GM18498 (cell line): ENCODE measurements around the gene PLA2G4F.

ENCODE experiments used
- ATAC-seq: cut with Tn5 transposase; IDR thresholded peaks from one replicate; pipeline ENCODE4 v1.9.1; 2021; ENCODE audit warnings: mild to moderate bottlenecking, moderate library complexity; ENCODE audit not compliant: unreplicated experiment

The PLA2G4F gene

GRCh38 chr15:42148808-42149492 lies 7.5 kb downstream of the PLA2G4F start:
- no peak for ATAC-seq

DNA sequence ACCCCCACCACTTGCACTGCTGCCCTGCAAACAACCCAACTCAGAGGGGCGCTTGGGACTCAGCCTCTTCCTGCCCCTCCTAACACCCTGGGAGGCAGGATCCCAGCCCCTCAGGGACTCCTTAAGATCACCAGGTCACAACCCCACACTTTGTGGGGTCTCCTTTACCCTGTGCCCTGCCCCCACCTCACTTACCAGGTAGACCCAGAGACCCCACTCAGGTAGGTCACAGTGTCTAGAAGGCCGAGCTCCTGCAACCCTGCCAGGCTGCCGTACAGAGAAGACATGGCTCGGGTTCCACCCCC lies 9.1 kb downstream of the PLA2G4F start:
- ATAC-seq, result no peak

DNA sequence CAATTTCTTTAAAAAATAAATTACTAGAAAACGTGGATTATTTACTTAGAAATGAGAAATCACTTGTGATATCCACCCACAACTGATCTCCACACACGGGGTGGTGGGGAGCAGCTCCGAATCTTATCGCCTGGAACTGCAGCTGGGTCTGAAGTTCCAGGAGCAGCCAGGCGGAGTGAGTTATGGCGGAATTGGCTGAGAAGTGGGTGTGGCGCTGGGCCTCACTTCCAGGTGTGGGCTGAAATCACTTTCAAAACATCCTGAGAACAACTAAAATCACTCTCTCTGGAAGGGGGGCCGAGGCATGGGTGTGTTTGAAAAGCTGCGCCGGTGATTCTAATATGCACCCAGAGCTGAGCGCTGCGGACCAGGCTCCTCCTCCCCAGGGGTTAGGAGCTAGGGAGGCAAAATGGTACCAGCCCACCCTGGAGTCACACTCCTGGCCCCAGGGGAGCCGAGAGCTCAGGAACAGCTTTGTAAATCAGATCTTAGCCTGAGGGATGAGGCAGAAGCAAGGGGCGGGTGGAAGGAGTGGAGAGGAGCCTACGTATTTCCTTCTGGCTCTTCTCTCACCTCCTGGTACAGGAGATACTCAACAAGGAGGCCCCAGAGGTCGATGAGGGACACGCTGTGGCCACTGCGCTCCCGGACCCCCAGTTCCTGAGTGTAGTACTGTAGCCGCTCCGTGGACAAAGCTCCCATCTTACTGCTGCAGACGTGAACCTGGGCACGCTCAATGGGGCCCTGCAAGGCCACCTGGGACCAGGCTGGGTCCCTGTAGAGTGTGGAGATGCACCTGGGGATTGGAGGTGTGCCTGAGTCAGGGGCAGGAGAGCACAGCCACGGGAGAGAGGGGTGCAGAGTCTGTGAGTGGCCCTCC lies 9.6 kb downstream of the PLA2G4F start:
- no peak for ATAC-seq

DNA sequence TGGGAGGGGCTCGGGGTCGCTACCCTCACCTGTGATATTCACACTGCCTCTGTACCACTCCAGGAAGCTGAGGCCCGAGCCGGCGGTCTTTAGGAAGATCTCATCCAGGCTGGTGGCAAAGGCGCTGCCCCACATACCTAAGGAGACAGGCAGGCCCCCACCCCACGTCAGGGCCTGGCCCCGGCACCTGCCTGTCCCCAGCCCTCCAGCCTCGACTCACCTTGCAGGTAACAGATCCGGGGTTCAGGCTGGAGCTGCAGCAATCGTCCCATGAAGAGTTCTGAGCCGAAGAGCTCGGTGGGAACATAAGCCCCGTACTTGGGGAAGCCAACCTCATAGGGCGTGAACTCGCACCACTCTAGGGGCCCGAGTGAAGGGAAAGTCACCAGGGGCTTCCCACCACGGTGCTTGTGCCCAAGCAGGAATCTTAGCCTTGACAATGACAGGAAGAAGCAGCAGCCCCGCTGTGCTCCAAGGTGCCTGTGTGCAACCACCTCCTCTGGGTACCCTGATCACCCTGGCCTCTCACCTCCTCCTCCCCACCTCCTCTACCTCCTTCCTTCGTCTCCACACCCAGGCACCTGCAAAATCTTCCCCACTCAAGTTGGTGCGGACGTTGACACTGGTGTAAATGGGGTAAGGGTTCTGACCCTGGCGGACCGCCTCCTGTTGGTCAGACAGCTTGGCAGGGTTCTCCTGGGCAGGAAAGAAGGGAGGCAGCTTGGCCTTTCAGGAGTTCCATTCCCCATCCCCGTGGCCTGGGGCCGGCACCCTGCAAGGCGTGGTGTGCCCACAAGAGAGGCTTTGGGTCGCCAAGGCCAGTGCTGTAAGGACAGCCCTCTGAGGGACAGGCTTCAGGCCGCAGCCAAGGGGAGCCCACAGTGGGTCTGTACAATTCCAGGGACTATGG lies 10.6 kb downstream of the PLA2G4F start:
- ATAC-seq, result no peak

- ATAC-seq, result no peak
Observed at GRCh38 chr15:42144841-42145375, 11.5 kb downstream of the PLA2G4F start.

- no peak for ATAC-seq
Observed at GRCh38 chr15:42143866-42144625, 12.4 kb downstream of the PLA2G4F start.

- ATAC-seq, result no peak
Observed at GRCh38 chr15:42143356-42143755, 13.1 kb downstream of the PLA2G4F start.

GRCh38 chr15:42141795-42142667 lies 14.4 kb downstream of the PLA2G4F start:
- no peak for ATAC-seq

- ATAC-seq, result no peak
Observed at GRCh38 chr15:42141246-42141645, 15.2 kb downstream of the PLA2G4F start.

- no peak for ATAC-seq
Observed at GRCh38 chr15:42140383-42141070, 15.9 kb downstream of the PLA2G4F start.

DNA sequence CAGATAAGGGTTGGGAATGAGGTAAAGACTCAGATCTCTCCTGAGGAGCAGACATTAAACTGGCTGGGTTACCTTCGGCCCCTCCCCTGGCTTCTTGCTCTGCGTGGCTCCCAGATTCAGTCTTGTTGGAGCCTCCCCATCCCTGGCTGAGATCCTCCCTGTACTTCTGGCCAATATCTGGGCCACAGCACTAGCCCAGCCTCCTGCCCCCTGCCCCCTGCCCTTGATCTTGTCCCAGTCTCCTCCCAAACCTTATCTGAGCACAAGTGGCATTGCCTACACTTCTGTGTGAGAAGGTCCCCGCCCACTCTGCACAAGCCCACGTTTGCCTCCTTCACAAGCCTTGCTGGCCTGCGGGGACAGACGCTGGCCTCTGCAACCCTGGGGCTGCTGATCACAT lies 16.8 kb downstream of the PLA2G4F start:
- ATAC-seq, result no peak

DNA sequence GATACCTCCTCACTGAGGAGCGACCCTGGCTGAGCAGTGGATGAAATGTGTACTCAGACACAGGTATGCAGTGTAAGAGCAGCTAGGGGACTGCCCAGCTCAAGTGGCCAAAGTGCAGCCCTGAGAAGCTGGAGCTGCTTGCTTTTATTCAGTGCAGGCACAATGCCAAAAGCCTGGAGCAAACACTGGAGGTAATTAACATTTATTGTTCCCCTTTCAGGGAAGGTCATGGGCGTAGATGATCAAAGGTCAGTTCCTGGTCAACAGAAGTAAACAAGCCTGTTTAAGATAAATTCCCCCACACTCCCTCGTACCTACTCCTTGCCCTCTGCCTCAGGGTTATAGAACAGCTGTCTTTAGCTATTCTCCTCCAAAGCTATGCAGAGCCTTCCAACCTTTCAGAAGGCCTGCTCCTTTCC lies 17.5 kb downstream of the PLA2G4F start:
- no peak for ATAC-seq

DNA sequence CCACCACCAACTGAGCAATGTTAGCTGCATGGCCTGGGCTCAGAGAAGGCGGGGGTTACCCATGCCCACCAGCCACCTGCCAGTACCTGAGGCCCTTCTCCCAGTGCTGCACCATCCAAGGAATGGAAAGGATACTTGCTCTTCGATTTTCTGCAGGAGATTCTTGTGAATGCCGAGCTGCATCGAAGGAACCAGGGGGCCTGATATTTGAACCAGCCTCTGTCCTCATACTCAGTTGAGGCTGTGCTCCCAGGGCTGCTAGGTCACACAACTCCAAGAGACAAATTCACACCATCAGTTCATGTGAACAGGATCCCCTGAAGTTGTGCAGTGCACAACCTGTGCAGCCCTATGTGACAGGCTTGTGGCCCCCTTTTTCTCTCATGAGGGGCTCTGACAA lies 18.0 kb downstream of the PLA2G4F start:
- ATAC-seq, result no peak

DNA sequence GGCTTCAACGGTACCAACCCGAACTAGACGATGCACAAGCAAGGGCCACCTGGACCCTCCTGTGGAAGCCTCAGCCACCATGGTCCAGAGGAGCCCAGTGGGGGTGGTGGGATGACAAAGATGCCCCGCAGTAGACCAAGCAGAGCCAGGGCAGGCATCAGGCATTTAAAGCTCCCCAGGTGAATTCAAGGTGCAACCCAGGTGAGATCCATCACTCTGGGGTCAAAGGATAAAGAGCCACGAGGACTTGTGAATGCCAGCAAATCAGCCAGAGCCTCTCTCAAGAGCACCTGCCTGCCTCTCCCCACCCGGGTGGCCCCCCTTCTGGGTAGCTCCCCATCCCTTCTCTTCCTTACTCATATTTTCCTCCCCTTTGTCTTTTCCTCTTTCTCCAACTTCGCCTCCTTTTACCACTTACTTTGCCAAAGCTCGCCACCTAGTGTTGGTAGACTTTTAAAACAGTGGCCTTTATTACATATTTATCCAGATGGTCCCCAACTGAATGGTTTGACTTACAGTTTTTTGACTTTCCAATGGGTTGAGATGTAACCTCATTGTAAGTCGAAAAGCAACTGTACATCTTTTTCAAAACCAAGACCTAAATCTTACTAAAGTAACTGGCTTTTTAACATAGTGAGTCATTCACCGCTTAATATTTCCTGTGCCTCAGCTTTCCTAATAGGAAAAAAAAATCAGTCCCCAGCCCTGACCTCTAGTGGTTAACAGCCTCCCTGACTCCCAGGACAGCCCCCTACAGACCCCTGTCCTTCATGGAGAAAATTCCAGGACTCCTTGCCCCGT lies 18.8 kb downstream of the PLA2G4F start:
- no peak for ATAC-seq

DNA sequence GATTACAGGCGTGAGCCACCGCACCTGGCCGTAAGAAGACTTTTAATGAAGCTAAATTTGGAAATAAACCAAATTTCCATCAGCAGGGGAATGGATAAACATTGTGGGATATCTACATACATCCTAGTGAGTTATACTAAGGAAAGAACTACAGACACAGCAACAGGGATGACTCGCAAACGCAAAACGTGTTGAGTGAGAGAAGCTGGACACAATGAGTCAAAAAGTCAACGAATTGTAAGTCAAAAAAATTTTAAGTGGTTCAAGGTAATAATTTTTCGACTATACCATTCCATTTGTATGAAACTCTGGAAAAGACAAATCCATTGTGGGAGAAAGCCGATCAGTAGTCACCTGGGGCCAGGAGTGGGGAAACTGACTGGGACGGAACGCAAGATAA lies 19.9 kb downstream of the PLA2G4F start:
- ATAC-seq, result no peak

- no peak for ATAC-seq
Observed at GRCh38 chr15:42135351-42135750, 21.1 kb downstream of the PLA2G4F start.

DNA sequence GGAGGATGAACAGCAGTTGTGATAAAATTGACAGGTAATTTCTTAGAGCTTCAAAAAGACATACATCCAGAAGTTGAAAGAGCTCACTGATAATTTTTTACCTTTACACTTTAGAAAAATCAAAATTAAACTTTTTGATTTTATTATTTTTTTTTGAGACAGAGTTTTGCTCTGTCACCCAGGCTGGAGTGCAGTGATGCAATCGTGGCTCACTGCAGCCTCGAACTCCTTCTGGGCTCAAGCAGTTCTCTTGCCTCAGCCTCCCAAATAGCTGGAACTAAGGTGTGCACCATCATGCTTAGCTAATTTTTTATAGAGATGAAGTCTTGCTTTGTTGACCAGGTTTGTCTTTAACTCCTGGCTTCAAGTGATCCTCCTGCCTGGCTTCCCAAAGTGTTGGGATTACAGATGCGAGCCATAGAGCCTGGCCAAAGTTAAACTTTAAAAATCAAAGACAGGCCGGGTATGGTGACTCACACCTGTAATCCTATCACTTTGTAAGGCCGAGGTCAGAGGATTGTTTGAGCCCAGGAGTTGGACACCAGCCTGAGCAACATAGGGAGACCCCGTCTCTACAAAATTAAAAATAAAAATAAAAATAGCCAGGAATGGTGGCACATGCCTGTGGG lies 21.7 kb downstream of the PLA2G4F start:
- no peak for ATAC-seq
